Upper lobe of right lung (tissue), 1 donor: ENCODE data around the gene FER. TPM values are rescaled to one million over a fixed set of nuclear protein-coding genes. Genes with fewer than 3 reads are reported as not detected.
A peak's percentile ranks its signal among the peaks of the same experiment; 100 is the strongest.

Experiments
- ATAC-seq: fragments of 200-7000 bp; cut with Tn5 transposase; one replicate; pipeline ENCODE4 v1.9.1; 2020; ENCODE audit warnings: mild to moderate bottlenecking, moderate library complexity
- DNase-seq: peaks from one replicate; pipeline ENCODE4 v3.0.0-alpha.2; 2020
- H3K27ac ChIP-seq: fragments of 200-600 bp; one replicate; pipeline ENCODE4 v1.8.0; 2022
- H3K27me3 ChIP-seq: fragments of 200-600 bp; one replicate; pipeline ENCODE4 v1.8.0; 2022; ENCODE audit warnings: mild to moderate bottlenecking
- H3K36me3 ChIP-seq: fragments of 200-600 bp; one replicate; pipeline ENCODE4 v1.8.0; 2022
- H3K4me1 ChIP-seq: fragments of 200-600 bp; one replicate; pipeline ENCODE4 v1.8.0; 2022
- H3K4me3 ChIP-seq: fragments of 200-600 bp; one replicate; pipeline ENCODE4 v1.8.0; 2022; ENCODE audit warnings: mild to moderate bottlenecking
- H3K9me3 ChIP-seq: fragments of 200-600 bp; one replicate; pipeline ENCODE4 v1.8.0; 2022
- CTCF ChIP-seq: fragments of 200-600 bp; IDR thresholded peaks from one replicate; pipeline ENCODE4 v1.8.0; 2022; ENCODE audit warnings: antibody characterized with exemption
- intact Hi-C: fragments of 100-400 bp; cut with DNase I; formaldehyde crosslinking; loops from one replicate; pipeline ENCODE4 v1.11.0; 2022
- total RNA-seq: library from RNA; stranded (reverse); fragmentation: NEBNext Ultra II Directional; extraction: Animal tissue kit (Norgen Biotek cat#: 25700); gene quantifications from one replicate; pipeline ENCODE4 v1.2.1, GENCODE V29; 2021
- donor health status: DM: no; HTN: yes; CAD: no; lungs with severe emphysema.

FER gene
- total RNA-seq, 1 donor from 2014 or later, result 33.6 TPM

- no peaks in the 10 kb centered on the region for H3K4me1 ChIP-seq
- intact Hi-C loops, result no loop called here
- no peak overlapping the region for H3K4me3 ChIP-seq
- no peaks in the 10 kb centered on the region for H3K27me3 ChIP-seq
- DNase-seq (no peak), ATAC-seq (no peak)
- peaks cover 9% of the 10 kb centered on the region for H3K36me3 ChIP-seq
- no peak for TF ChIP-seq CTCF
- H3K9me3 ChIP-seq, result no peaks in the 10 kb centered on the region
- no peak overlapping the region for H3K27ac ChIP-seq
Observed at GRCh38 chr5:108797396-108797795, 49.7 kb downstream of the FER start.

- Histone ChIP-seq H3K27ac (no peak overlapping the region), H3K9me3 (no peaks in the 10 kb centered on the region), H3K4me1 (no peaks in the 10 kb centered on the region), H3K27me3 (no peaks in the 10 kb centered on the region), H3K4me3 (no peak overlapping the region), H3K36me3 (peaks cover 9% of the 10 kb centered on the region)
- no peak for TF ChIP-seq CTCF
- DNase-seq (no peak), ATAC-seq (no peak)
- intact Hi-C loops, result no loop called here
Observed at GRCh38 chr5:108797986-108798385, 50.3 kb downstream of the FER start.

GRCh38 chr5:108798513-108799265 is 51.0 kb downstream of the FER start:
- intact Hi-C loops, result no loop called here
- H3K36me3 ChIP-seq, result peaks cover 9% of the 10 kb centered on the region
- H3K4me1 ChIP-seq, result no peaks in the 10 kb centered on the region
- DNase-seq (no peak), ATAC-seq (no peak)
- H3K27ac ChIP-seq, result no peak overlapping the region
- no peak for TF ChIP-seq CTCF
- peaks cover 3% of the 10 kb centered on the region for H3K9me3 ChIP-seq
- H3K4me3 ChIP-seq, result no peak overlapping the region
- H3K27me3 ChIP-seq, result no peaks in the 10 kb centered on the region

- peaks cover 9% of the 10 kb centered on the region for H3K36me3 ChIP-seq
- H3K27me3 ChIP-seq, result no peaks in the 10 kb centered on the region
- no peak overlapping the region for H3K4me3 ChIP-seq
- no peaks in the 10 kb centered on the region for H3K4me1 ChIP-seq
- DNase-seq, result no peak
- H3K9me3 ChIP-seq, result peaks cover 13% of the 10 kb centered on the region
- TF ChIP-seq CTCF, result no peak
- H3K27ac ChIP-seq, result no peak overlapping the region
- intact Hi-C loops, result no loop called here
- ATAC-seq, result no peak
Observed at GRCh38 chr5:108801301-108801700, 53.6 kb downstream of the FER start.

- no peak for TF ChIP-seq CTCF
- no peak overlapping the region for H3K4me3 ChIP-seq
- no peak overlapping the region for H3K27ac ChIP-seq
- H3K36me3 ChIP-seq, result peaks cover 9% of the 10 kb centered on the region
- DNase-seq (no peak), ATAC-seq (peak; percentile 31)
- H3K4me1 ChIP-seq, result no peaks in the 10 kb centered on the region
- intact Hi-C loops, result no loop called here
- no peaks in the 10 kb centered on the region for H3K27me3 ChIP-seq
- peaks cover 13% of the 10 kb centered on the region for H3K9me3 ChIP-seq
Observed at GRCh38 chr5:108801776-108802175, 54.1 kb downstream of the FER start.
